Activated T-helper 1 cell treated with Interleukin-2 at 50 U/mL for 16 hours (primary cell): Measurements from ENCODE around the gene KLRC3.
"Not testable (repeated sequence)": the region's sequence is repeated elsewhere in the genome, so short reads cannot be mapped to it uniquely, and the experiment has no call there.

Source experiments
- DNase-seq: peaks from one replicate; pipeline ENCODE4 v3.0.0-alpha.2; 2020; ENCODE audit warnings: low read depth

Gene KLRC3

GRCh38 chr12:10368206-10369171 lies 51.9 kb downstream of the KLRC3 start:
- DNase-seq = no peak

GRCh38 chr12:10367714-10368113 lies 52.7 kb downstream of the KLRC3 start:
- DNase-seq = not testable (repeated sequence)

- no peak for DNase-seq
Measured at GRCh38 chr12:10366875-10367274, 53.5 kb downstream of the KLRC3 start.

GRCh38 chr12:10365696-10366405 lies 54.5 kb downstream of the KLRC3 start:
- no peak for DNase-seq

DNA sequence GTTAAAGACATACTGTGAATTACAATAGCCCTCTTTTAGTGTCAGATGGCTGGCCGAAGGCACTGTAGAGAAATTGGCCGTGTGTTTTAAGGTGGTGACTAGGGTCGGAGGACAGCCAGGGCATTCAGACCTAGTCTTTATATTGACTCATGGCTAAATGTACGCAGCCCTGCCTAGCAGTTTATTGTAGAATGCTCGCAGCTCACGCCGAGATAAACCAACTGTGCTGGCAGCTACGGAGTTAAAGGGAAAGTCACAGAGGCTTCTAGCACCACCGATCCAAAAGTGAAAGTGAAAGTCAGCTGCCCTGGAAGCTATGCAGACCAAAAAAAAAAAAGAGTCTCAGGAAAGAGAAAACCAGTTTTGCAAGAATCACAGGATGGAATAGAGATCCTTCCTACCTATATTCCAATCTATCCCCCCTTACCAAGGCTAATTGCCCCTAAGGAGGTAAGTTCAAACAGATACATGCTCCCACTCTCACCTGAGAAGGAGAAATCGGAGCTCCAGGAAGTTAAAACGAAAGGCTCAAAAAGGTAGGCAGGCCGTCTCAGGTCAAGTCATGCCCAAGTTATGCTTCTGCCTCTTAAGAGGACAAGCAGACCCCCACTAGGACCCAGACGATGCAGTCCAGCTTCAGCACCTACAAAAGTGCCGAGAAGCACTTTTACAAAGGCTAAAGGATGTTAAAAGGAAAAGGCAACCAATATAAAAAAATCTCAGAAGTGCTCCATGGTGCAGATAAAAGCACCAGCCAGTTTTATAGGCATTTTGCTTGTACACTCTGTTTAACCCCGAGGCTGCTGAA lies 55.4 kb downstream of the KLRC3 start:
- no peak for DNase-seq

GRCh38 chr12:10363914-10364814 lies 56.2 kb downstream of the KLRC3 start:
- no peak for DNase-seq

DNA sequence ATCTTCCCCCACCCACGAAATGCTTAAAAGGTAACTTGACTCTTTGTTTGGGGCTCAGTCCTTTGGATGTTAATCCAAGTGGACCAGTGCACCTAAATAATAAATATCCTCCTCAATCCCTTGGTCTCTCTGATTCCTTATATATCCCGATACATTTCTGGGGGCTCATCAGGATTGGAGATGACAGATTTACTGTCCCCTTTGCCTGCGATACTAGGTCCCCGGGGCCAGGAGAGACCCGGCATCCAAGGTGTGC lies 56.8 kb downstream of the KLRC3 start:
- DNase-seq = no peak

- no peak for DNase-seq
Measured at GRCh38 chr12:10362828-10363657, 57.4 kb downstream of the KLRC3 start.

DNA sequence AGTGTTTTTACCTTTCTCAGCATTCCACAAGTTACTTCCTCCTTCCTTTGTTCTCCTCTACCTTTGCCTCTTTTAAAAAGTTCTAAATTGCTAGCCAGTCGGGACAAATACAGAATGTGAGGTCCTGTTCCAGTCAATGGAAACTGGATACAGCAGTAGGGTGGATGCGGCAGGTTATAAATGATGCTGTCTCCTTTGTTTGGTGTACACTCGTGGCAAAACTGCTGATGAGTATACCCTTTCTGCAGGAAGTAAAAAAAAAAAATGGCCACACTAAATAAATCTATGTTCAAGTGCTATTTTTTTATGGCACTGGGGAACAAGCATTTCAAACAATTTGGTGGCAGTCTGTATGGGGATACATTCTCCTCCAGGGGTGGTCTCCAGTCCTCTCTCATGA lies 58.1 kb downstream of the KLRC3 start:
- DNase-seq = no peak
